ENCODE data around the gene PPP1R3C. TPM values are rescaled to one million over a fixed set of nuclear protein-coding genes. Genes with fewer than 3 reads are reported as not detected.
A peak's percentile ranks its signal among the peaks of the same experiment; 100 is the strongest.

The PPP1R3C gene
- total RNA-seq, 3 donors from 2014 or later, result 9.4 to 48.1 (median 14.4) TPM

DNA sequence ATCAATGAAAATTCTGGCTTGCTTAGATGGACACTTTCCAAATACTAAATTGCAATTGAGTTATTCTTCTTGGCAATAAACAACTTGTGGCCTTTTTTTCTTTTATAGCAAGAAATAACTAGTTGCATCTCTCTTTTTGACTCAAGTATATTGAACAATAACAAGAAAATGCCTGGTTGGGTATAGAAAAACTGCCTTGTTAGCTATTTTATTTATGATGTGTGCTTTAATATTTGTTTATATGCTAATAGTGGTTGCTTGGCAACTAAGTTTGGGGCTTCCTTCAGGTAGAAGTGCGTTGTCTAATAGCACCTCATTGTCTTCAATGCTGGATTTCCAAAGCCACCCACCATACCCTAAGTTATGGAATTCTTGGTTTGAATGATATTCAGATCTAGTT is 30.1 kb upstream of the PPP1R3C start:
- no peaks in the 10 kb centered on the region for H3K27me3 ChIP-seq
- no peak overlapping the region for H3K4me3 ChIP-seq
- intact Hi-C loops (cut with DNase I; ENCODE audit: low total_unique reads), result no loop called here
- H3K4me1 ChIP-seq, result no peaks in the 10 kb centered on the region
- no peaks in the 10 kb centered on the region for H3K36me3 ChIP-seq
- H3K9me3 ChIP-seq, result no peaks in the 10 kb centered on the region
- TF ChIP-seq POLR2A (IDR thresholded peaks at IDR 0.05), result no peak
- no peak for TF ChIP-seq CTCF (IDR thresholded peaks at IDR 0.05)
- TF ChIP-seq POLR2AphosphoS5 (IDR thresholded peaks at IDR 0.05), result no peak
- DNase-seq (ENCODE audit: low spot score in 2 of 2), result no peak
- no peak overlapping the region for H3K27ac ChIP-seq

GRCh38 chr10:91653219-91653870 is 20.5 kb upstream of the PPP1R3C start:
- H3K9me3 ChIP-seq, result peaks cover 0 to 11% of the 10 kb centered on the region in 2 donors
- H3K36me3 ChIP-seq, result no peaks in the 10 kb centered on the region
- H3K4me3 ChIP-seq, result no peak overlapping the region
- peak overlapping the region; percentile 59 to 62 for H3K27ac ChIP-seq
- intact Hi-C loops (cut with DNase I; ENCODE audit: low total_unique reads), result no loop called here
- H3K27me3 ChIP-seq, result no peaks in the 10 kb centered on the region
- TF ChIP-seq CTCF (IDR thresholded peaks at IDR 0.05) (no peak), POLR2A (IDR thresholded peaks at IDR 0.05) (no peak), POLR2AphosphoS5 (IDR thresholded peaks at IDR 0.05) (no peak)
- peaks cover 0 to 11% of the 10 kb centered on the region in 2 donors for H3K4me1 ChIP-seq
- DNase-seq (ENCODE audit: low spot score in 2 of 2), result no peak

DNA sequence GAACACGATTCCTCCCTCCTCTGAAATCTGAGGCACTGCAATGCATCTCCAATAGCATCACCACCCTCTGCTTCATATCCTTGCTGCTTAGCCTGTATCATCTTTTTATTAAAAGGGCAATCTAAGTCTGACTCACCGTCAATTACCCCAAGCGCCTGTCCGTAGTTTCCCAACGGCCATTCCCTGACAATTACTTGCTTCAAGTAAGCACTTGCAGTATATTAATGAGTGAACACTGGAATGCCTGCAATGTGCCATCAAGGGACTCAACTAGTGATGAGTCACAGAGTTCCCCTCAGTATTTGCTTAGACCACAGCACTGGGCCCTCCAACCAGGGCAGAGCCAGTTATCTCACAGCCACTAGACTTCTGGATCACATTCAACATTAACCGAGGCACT is 19.5 kb upstream of the PPP1R3C start:
- Histone ChIP-seq H3K4me1 (peaks cover 0 to 11% of the 10 kb centered on the region in 2 donors), H3K4me3 (no peak overlapping the region), H3K36me3 (no peaks in the 10 kb centered on the region), H3K27me3 (no peaks in the 10 kb centered on the region), H3K9me3 (peaks cover 0 to 11% of the 10 kb centered on the region in 2 donors), H3K27ac (peak overlapping the region; percentile 59 to 62)
- DNase-seq (ENCODE audit: low spot score in 2 of 2), result peak in 1 of 2 donors; percentile 63
- TF ChIP-seq POLR2AphosphoS5 (IDR thresholded peaks at IDR 0.05), result no peak
- no peak for TF ChIP-seq POLR2A (IDR thresholded peaks at IDR 0.05)
- no peak for TF ChIP-seq CTCF (IDR thresholded peaks at IDR 0.05)
- intact Hi-C loops (cut with DNase I; ENCODE audit: low total_unique reads), result no loop called here

GRCh38 chr10:91643700-91644099 is 10.8 kb upstream of the PPP1R3C start:
- DNase-seq (ENCODE audit: low spot score in 2 of 2), result no peak
- no peak overlapping the region for H3K27ac ChIP-seq
- peak in 2 of 3 donors; percentile 8 to 25 for TF ChIP-seq CTCF (IDR thresholded peaks at IDR 0.05)
- TF ChIP-seq POLR2A (IDR thresholded peaks at IDR 0.05), result no peak
- H3K4me1 ChIP-seq, result no peaks in the 10 kb centered on the region
- H3K9me3 ChIP-seq, result no peaks in the 10 kb centered on the region
- H3K4me3 ChIP-seq, result no peak overlapping the region
- intact Hi-C loops (cut with DNase I; ENCODE audit: low total_unique reads), result no loop called here
- H3K36me3 ChIP-seq, result no peaks in the 10 kb centered on the region
- H3K27me3 ChIP-seq, result no peaks in the 10 kb centered on the region

- H3K4me3 ChIP-seq, result no peak overlapping the region
- H3K27me3 ChIP-seq, result no peaks in the 10 kb centered on the region
- TF ChIP-seq POLR2AphosphoS5 (IDR thresholded peaks at IDR 0.05), result no peak
- H3K27ac ChIP-seq, result no peak overlapping the region
- H3K36me3 ChIP-seq, result no peaks in the 10 kb centered on the region
- H3K4me1 ChIP-seq, result no peaks in the 10 kb centered on the region
- no peaks in the 10 kb centered on the region for H3K9me3 ChIP-seq
- DNase-seq (ENCODE audit: low spot score in 2 of 2), result no peak
- intact Hi-C loops (cut with DNase I; ENCODE audit: low total_unique reads), result no loop called here
These were observed 10.2 kb upstream of the PPP1R3C start for GRCh38 chr10:91642831-91643692.
